GM19467 (cell line): ENCODE data around the gene ANKRD36C.
A peak's percentile ranks its signal among the peaks of the same experiment; 100 is the strongest.
"Not testable (repeated sequence)": the region's sequence is repeated elsewhere in the genome, so short reads cannot be mapped to it uniquely, and the experiment has no call there.

ENCODE experiments used
- ATAC-seq: cut with Tn5 transposase; IDR thresholded peaks from one replicate; pipeline ENCODE4 v1.9.1; 2021; ENCODE audit warnings: mild to moderate bottlenecking, moderate library complexity; ENCODE audit not compliant: unreplicated experiment

The ANKRD36C gene

GRCh38 chr2:95991351-95992094 is at the start of gene ANKRD36C:
Gene ANKRD36C (minus strand): TSS chr2:95991824. CDS start chr2:95991708, 116 bp downstream.
- ATAC-seq = peak; percentile 89

DNA sequence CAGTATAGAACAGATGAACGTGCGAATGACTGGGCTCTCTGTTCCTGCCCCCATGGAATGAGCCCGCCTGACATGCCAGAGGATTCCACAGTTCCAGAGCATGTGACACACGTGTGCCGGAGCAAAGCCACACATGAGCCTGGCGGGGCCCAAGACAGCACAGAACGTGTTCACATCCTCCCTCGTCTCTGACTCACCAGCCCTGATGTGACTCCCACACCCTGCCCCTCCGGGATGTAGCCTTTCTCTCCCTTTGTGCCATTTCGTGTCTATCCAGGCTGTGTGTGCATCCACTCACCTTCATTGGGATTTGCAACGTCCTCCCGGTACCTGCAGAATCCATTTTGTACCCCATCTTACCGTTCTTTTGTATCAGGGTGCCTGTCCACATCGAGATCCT is 43.9 kb upstream of the ANKRD36C start:
- ATAC-seq = not testable (repeated sequence)

GRCh38 chr2:96034792-96035191 is 43.2 kb upstream of the ANKRD36C start, which contains the start of gene GPAT2:
Gene GPAT2 (minus strand): TSS chr2:96034916. CDS start chr2:96032359, 2,557 bp downstream.
- not testable (repeated sequence) for ATAC-seq

- ATAC-seq = not testable (repeated sequence)
Measured at GRCh38 chr2:96033997-96034396, 42.4 kb upstream of the ANKRD36C start.

GRCh38 chr2:96027725-96028325 is 36.2 kb upstream of the ANKRD36C start:
- not testable (repeated sequence) for ATAC-seq

- not testable (repeated sequence) for ATAC-seq
Measured at GRCh38 chr2:96025755-96026154, 34.1 kb upstream of the ANKRD36C start.

- ATAC-seq = no peak
Measured at GRCh38 chr2:96025194-96025492, 33.5 kb upstream of the ANKRD36C start.

GRCh38 chr2:96024336-96025193 is 32.9 kb upstream of the ANKRD36C start:
- ATAC-seq = no peak

- ATAC-seq = not testable (repeated sequence)
Measured at GRCh38 chr2:96023701-96024100, 32.1 kb upstream of the ANKRD36C start.

DNA sequence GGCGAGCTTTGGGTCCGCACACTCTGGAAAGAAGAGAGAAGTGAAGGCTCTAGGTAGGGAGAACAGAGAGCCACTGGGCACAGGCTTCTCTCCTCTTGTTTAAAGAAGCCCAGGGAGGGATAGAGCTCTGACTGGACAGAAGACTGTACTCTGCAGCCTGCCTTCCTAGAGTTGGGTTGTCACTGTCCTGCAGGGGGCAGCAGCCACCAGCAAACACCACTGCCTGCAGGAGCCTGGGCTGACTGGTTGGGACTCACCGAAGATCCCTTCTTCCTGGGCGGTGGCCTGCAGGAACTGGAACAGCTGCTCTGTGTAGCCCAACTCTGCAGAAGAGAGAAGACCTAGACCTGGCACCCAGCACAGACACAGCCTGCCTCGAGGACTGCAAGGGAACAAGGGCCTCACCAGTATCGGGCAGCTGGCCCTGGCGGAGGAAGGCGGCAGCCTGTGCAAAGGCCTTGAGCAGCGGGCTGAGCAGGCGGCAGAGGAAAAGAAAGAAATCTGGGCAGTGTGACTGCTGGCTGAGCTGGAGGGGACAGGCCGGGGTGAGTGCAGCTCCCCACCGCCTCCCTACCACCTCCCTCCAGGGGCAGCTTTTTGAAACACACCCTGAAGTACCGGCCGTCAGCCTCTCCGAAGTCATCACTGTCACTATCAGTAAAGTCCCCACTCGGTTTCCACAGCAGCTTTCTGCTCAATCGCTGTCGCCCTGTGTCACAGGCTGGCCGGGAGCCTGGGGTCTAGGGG is 31.2 kb upstream of the ANKRD36C start:
- ATAC-seq = peak; percentile 53

DNA sequence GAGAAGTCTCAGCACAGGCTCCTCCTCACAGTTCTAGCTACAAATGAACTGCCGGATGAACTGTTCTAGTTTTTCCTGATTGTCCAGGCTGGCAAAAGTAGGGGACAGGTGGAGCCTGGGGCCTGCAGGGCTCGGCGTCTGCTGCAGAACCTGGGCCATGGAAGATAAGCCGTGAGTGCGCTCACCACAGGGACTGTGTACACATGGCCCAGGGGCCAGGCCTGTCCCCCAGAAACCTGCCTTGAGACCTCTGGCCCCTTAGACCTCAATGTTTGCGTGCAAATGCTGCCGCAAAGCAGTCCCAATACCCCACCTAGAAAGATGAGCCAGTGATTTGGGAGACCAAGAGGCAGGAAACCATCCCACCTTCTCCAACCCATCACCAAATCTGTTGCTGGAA is 30.5 kb upstream of the ANKRD36C start:
- ATAC-seq = not testable (repeated sequence)

DNA sequence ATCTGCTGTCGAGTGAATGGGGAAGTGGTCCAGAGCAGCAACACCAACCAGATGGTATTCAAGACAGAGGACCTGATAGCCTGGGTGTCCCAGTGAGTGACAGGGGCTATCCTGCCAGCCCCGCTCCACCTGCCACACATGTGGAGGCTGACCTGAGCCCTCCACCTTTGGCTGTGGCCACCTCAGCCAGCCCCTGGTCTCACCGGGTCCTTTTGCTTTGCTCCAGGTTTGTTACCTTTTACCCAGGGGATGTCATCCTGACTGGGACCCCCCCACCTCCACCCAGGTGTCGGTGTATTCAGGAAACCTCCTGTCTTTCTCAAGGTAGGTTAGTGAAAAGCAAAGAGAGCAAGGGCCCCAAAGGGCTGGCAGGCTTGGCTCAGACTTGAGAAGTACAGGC is 29.5 kb upstream of the ANKRD36C start:
- not testable (repeated sequence) for ATAC-seq

DNA sequence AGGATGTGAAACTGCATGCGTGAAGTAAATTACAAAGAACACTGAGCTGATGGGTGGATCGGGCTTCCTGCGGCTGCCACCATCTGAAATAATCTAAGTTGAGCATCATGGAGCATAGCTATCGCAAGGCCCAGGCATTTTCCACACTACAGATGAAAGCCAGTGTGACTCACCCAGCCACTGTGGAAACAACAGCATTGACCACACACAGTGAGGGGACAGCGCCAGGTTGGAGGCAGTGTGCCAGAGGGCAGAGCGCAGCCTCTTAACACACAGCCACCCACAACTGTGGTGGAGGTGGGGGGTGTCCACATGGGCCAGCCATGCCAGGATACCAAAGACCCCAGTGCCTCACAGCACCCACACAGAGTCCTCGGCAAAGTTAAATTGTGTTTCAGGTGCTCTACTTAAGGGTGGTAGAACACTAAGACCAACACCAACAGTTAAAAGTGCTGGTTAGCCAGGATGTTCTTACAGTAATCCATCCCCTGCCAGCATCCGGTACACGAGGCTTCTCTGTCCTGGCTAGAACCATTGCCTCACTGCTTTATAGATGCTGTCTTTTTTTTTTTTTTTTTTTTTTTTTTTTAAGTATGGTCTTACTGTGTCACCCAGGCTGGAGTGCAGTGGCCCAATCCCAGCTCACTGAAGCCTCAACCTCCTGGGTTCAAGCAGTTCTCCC is 28.4 kb upstream of the ANKRD36C start:
- not testable (repeated sequence) for ATAC-seq

DNA sequence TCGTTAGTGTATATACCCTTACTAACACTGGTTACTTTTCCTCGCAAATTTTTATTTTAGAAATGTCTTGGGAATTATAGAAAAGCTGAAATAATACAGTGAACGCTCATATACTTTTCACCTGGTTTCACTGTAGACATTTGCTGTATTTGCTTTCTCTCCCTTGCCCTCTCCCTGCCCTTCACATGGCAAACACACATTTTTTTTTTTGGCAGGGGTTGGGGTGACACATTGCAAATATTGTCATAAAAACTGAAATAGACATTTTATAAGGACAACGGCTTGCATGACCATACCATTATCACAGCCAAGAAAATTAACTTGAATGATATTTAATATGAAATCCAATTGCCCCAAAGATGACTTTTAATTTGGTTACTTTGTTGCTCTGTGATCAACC is 24.7 kb upstream of the ANKRD36C start:
- not testable (repeated sequence) for ATAC-seq

DNA sequence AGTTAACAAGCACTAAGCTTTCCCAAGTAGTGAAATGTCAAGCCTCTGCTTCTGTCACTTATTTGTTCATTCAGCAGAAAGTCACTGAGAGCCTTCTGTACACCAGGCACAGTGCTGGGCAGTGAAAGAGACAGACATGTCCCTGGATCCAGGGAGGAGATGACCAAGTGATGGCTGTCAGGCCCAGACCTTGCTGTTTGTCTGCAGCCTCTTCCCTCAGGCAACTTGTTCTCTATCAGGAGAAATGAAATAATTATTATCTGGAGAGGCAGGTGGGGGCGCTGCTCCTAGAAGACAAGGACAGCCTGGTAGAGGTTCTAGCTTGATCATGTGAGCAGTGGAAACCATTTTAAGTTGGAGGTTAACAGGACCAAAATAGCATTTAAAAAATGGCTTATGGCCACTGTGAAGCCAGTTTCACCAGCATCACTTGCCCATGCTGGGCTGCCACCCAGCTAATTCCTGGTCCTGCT is 21.2 kb upstream of the ANKRD36C start:
- ATAC-seq = not testable (repeated sequence)

DNA sequence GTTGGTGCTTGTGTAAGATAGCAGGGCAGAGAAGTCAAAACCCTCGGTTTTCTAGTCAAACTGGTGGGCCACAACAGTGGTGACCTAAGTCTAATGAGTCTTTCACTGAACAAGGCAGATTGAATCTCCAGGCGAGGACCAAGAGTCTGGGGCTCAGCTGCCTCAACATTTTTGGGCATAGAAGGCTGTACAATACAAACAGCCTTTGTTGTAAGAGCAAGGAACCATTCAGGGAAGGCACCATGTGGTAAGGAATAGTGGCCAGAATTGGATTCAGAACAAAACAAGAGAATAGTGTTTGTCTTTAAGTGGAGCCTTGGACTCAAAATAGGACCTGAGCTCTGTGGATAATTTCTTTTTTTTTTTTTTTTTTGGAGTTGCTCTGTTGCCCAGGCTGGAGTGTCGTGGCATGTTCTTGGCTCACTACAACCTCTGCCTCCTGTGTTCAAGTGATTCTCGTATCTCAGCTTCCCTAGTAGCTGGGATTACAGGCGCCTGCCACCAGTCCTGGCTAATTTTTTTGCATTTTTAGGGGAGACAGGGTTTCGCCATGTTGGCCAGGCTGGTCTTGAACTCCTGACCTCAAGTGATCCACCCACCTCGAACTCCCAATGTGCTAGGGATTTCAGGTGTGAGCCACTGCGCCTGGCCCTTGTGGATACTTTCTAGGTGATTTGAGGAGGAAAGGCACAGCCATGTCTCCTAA is 20.6 kb upstream of the ANKRD36C start:
- not testable (repeated sequence) for ATAC-seq

DNA sequence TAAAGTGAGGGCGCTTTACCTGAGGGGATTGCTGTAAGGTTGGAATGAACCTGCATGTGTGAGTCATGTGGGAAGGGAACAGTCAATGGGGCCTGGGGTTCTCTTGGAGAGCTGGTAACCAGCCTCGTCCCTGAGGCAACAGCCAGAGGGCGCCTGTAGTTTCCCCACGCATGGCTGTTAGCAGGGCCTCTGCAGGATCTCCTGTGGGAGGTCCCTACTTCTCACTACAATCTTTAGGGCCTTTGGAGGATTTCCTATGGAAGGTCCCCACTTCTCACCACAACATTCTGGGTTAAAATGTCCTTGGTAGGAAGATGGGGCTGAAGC is 19.5 kb upstream of the ANKRD36C start:
- not testable (repeated sequence) for ATAC-seq

DNA sequence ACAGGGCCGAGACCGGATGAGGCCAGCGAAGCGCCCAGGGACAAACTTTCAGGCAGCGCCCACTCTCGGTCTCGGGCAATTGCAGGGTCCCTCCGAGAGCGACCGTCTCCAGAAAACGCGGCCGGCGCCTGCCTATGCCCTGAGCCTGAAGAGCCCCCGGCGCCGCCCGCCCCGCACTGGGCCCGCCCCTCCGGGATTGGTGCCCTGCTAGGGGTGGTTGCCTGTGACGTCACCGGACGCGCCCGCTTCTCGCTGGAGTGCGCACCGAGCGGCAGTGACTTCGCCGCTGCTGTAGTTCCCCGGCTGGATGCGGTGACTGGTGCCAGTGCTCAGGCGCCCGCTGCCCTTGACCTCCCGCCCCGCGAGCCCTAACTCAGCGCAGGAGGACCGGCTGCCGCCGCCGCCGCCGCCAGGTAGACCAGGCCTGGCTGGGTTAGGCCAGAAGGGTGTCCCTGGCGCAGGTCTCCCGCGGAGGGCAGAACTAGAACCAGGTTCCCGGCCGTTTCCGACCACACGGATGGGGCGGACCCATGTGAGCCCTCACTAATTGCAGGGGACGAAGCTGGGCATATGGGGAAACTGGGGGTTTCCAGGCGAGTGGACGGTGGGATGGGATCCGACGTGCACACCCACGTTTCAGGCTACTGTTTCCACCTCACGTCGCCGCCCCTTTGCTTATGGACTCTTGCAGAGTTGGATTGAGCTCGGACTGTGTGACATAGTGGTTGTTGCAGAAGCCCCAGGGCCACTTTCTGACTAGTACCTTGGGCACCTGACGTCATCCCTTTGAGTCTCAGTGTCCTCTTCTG is 18.9 kb upstream of the ANKRD36C start:
- peak; percentile 99 for ATAC-seq

- not testable (repeated sequence) for ATAC-seq
Measured at GRCh38 chr2:96009833-96010232, 18.2 kb upstream of the ANKRD36C start.
